T-helper 2 cell treated with Interferon-gamma antibody and Interleukin-4, amounts not matched to agents 100 ng/mL and 5 ng/mL, for 36 hours (primary cell): Measurements from ENCODE around the gene RASD2. TPM values are rescaled to one million over a fixed set of nuclear protein-coding genes. Genes with fewer than 3 reads are reported as not detected.

Experiments
- intact Hi-C: fragments of 100-400 bp; cut with micrococcal nuclease; formaldehyde crosslinking; loops from one replicate; pipeline ENCODE4 v1.15.1; 2023
- total RNA-seq: library from RNA; stranded (reverse); gene quantifications from 2 replicates; pipeline ENCODE4 v1.2.3, GENCODE V29; 2022

RASD2 gene
- total RNA-seq, 1 donor from 2014 or later, result not detected

- intact Hi-C loops, result no loop called here
Observed at GRCh38 chr22:35517769-35518530, 22.7 kb upstream of the RASD2 start.

DNA sequence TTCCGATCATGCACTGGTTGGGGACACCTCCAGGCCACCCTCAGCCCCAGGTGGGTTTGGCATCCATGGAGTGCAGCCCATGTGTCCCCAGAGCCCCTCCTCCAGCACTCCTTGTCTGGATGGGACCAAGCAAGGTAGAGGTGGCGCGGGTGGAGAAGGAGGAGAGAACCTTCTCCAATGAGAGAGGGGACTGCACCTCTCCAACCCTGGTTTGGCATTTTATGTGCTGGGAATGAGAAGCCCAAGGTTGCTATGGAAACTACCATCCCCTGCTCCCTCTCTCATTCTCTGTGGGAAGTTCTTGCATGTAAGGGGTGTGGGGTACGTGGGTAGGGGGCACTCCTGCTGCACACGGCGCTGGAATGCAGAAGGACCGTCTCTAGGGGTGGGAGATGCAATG lies 21.8 kb upstream of the RASD2 start:
- intact Hi-C loops, result no loop called here

DNA sequence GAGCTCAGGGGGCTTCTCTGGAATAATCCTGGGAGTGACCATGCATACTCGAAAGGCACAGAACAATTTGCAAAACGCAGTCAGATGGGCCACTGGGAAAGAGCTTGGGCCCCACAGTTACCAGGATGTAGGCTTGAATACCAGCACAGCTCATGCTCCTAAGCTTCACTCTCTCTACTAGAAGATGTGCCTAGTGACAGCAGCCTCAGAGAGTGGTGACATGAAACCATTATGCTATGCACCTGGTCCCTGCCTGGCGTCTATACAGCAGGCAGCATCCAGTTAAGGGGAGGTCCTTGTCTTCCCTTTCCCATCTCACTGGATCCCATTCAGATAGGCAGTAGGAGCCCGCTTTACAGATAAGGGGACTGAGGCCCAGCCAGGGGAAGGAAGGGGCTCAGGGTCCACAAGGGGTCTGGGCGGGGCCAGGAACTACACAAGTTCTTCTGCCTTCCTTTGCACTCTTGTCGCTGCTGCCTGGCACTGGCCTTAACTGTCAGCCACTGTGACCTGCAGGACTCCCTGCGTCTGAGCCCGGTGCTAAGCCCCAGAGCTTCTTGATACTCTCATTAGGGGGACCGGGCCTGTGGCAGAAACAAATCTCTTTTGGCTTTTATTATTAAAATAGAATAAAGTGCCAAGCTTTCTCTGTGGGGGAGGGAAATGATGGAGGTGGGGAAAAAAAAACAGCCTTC lies 21.2 kb upstream of the RASD2 start:
- intact Hi-C loops, result no loop called here

- intact Hi-C loops, result no loop called here
Observed at GRCh38 chr22:35521358-35522224, 19.0 kb upstream of the RASD2 start.

GRCh38 chr22:35522225-35523149 lies 18.1 kb upstream of the RASD2 start:
- intact Hi-C loops, result no loop called here

DNA sequence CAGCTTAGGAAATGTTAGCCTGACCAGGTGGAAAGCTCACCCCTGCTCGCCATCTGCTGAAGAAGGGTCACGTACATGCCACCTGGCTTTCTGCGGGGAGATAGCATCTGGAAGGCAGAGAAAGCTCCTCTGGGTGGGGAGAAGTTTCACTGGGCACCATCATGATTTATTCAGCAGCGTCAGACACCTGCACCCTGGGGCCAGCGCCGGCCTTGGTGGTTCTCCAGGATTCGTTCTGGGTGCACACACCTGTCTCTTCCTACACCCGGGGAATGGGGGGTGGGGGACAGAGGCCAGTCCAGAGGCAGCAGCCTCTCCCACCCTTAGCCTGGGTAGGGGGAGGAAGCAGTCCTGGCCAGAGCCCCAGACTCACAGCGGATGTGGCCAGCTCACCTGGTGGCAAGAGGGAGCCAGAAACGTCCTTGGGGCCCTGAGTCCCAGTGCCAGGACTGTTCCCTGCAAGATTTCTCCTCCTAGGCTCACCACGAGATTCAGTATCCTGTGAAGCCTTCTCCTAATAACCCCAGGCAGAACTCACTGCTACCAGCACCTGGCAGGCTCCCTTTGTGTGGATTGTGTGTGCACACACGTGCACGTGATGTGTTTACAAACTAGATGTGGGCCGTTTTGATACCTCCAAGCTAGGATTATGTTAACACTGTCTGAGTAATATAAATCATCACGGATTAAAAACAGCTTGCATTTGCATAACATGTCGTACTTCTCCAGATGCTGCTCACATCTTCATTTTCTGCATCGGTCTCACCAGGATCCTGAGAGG lies 17.3 kb upstream of the RASD2 start:
- intact Hi-C loops, result no loop called here

- intact Hi-C loops, result no loop called here
Observed at GRCh38 chr22:35524966-35525686, 15.5 kb upstream of the RASD2 start.

DNA sequence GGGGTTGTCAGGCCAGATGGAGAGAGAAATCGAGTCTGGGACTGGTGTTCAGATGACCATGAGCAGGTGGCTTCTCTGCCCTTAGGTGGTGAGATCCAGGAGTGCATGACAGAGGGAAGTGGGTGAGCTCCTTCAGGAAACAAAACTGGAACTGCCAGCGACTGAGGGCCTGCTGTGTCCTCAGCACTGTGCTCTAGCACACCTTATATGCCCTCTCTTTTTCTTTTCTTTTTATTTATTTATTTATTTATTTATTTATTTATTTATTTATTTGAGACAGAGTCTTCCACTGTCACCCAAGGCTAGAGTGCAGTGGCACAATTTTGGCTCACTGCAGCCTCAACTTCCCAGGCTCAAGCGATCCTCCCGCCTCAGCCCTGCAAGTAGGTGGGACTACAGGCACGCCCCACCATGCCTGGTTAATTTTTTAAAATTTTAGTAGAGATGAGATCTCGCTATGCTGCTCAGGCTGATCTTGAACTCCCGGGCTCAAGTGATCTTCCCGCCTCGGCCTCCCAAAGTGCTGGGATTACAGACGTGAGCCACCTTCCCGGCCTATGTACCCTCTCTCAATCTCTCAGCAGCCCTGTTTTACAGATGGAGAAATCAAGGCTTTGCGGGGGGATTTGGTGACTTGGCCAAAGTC lies 14.8 kb upstream of the RASD2 start:
- intact Hi-C loops, result no loop called here

- intact Hi-C loops, result no loop called here
Observed at GRCh38 chr22:35526333-35526979, 14.2 kb upstream of the RASD2 start.

GRCh38 chr22:35528927-35529326 lies 11.7 kb upstream of the RASD2 start:
- intact Hi-C loops, result no loop called here

GRCh38 chr22:35530700-35531099 lies 9.9 kb upstream of the RASD2 start:
- intact Hi-C loops, result no loop called here

DNA sequence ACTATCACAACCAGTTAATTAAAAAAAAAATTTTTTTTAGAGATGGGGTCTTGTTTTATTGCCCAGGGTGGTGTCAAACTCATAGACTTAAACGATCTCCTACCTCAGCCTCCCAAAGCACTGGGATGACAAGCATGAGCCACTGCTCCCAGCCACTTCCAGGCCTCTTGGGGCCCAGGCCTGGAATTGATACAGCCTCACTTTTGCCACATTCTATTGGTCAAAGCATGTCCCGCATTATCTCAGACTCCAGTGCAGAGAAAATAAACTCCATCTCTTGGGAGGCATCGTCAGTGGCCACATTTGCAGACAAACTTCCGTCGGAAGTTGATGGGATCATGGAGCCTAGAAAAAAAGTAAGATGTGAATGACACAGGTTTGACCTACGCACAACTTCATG lies 9.4 kb upstream of the RASD2 start:
- intact Hi-C loops, result no loop called here

GRCh38 chr22:35531676-35532075 lies 9.0 kb upstream of the RASD2 start:
- intact Hi-C loops, result no loop called here

DNA sequence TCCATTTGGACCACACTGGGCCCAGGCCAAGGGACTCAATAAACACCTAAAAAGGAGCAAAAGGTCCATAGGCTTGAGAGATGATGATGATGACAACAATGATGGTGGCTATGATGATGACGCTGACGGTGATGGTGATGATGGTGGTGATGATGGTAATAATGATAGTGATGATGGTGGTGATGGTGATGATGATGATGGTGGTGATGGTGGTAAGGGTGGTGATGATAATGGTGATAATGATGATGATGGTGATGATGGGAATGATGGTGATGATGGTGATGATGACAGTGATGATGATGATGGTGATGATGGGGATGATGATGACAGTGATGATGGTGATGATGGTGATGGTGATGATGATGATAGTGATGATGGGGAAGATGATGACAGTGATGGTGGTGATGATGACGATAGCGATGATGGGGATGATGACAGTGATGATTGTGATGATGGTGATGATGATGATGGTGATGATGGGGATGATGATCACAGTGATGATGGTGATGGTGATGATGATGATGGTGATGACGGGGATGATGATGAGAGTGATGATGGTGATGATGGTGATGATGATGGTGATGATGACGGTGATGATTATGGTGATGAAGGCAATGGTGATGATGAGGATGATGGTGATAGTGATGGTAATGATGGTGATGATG lies 7.1 kb upstream of the RASD2 start:
- intact Hi-C loops, result no loop called here

DNA sequence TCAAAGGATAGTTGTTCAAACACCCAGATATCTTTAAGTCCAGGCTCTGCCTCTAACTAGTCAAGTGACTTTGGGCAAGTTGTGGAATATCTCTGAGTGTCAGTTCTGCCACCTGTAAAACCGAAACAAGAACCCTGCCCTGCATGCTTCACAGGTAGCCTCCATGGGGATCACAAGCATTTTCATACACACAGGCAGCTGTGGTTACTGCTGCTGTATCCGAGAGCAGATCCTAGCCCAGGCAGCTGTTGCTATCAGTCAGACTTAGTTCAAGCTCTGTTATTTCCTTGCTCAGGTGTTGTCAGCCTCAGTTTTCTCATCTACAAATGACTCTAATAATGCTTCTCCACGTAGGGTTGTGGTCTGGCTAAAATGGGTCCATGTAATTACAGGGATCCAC lies 6.5 kb upstream of the RASD2 start:
- intact Hi-C loops, result no loop called here

- intact Hi-C loops, result no loop called here
Observed at GRCh38 chr22:35537232-35537631, 3.4 kb upstream of the RASD2 start.

- intact Hi-C loops, result no loop called here
Observed at GRCh38 chr22:35538801-35539321, 1.8 kb upstream of the RASD2 start.

DNA sequence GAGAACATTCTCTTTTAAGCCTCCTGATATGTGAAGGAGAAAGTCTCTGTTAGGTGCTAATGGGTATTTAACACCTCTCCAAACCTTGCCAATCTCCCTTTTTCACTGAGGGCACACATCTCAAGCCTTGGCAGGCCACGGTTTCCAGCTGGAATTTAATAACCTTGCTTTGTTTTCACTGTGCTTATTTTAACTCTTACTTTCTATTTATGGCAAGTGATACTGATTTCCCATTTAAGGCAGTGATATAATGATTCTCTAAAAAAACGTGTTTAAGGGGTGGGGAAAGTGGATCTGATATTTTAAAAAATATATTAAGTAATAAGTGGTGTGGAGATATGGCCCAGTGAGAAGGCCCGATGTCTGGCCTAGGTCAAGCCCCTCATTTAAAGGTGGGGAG lies 1.1 kb upstream of the RASD2 start:
- intact Hi-C loops, result no loop called here
